SU-DHL-6 (cell line): ENCODE data around the gene SLAMF7.
"Not testable (repeated sequence)": the region's sequence is repeated elsewhere in the genome, so short reads cannot be mapped to it uniquely, and the experiment has no call there.

ENCODE experiments used
- H2AFZ ChIP-seq: fragments of 200-600 bp; sonication (generic); 2 replicates; pipeline ENCODE4 v1.6.1; 2014; ENCODE audit warnings: low read depth, mild to moderate bottlenecking, moderate library complexity, mixed read lengths, antibody characterized with exemption, low read length; ENCODE audit not compliant: severe bottlenecking
- H3F3A ChIP-seq: fragments of 200-600 bp; shearing (Covaris generic); 2 replicates; pipeline ENCODE4 v1.6.0; 2016; ENCODE audit warnings: antibody characterized with exemption, mild to moderate bottlenecking; ENCODE audit not compliant: insufficient read depth
- H3K27ac ChIP-seq: fragments of 200-600 bp; sonication (generic); 2 replicates; pipeline ENCODE4 v1.5.1; 2016; ENCODE audit warnings: low read depth, mild to moderate bottlenecking, low read length, moderate library complexity, mixed read lengths
- H3K27me3 ChIP-seq: fragments of 200-600 bp; sonication (generic), shearing (Covaris generic); 2 replicates; pipeline ENCODE4 v1.6.0; 2014; ENCODE audit warnings: mild to moderate bottlenecking, low read length
- H3K36me3 ChIP-seq: fragments of 200-600 bp; sonication (generic); 2 replicates; pipeline ENCODE4 v1.6.1; 2014; ENCODE audit warnings: mild to moderate bottlenecking, low read length, mixed read lengths
- H3K4me2 ChIP-seq: fragments of 300-600, 200-600 bp; shearing (Covaris generic), sonication (generic); 2 replicates; pipeline ENCODE4 v1.6.0; 2014; ENCODE audit warnings: low read length, low read depth, mild to moderate bottlenecking; ENCODE audit not compliant: poor library complexity, severe bottlenecking
- H3K4me3 ChIP-seq: fragments of 200-600 bp; sonication (generic); 2 replicates; pipeline ENCODE4 v1.5.1; 2014; ENCODE audit warnings: antibody characterized with exemption, low read length, mild to moderate bottlenecking, mixed read lengths; ENCODE audit not compliant: insufficient read depth, poor library complexity, severe bottlenecking
- H3K79me2 ChIP-seq: fragments of 200-600 bp; sonication (generic); 2 replicates; pipeline ENCODE4 v1.6.1; 2014; ENCODE audit warnings: mild to moderate bottlenecking, low read length, moderate library complexity; ENCODE audit not compliant: insufficient read depth
- H3K9ac ChIP-seq: fragments of 200-600 bp; sonication (generic); 2 replicates; pipeline ENCODE4 v1.7.0; 2014; ENCODE audit warnings: mild to moderate bottlenecking, low read length
- H3K9me2 ChIP-seq: fragments of 200-600 bp; sonication (generic); replicated peaks from 2 replicates; pipeline ENCODE4 v1.6.1; 2014; ENCODE audit warnings: low read length; ENCODE audit not compliant: insufficient read depth
- H3K9me3 ChIP-seq: fragments of 200-600 bp; sonication (generic); 2 replicates; pipeline ENCODE4 v1.6.1; 2014; ENCODE audit warnings: low read length, mixed read lengths; ENCODE audit not compliant: insufficient read depth
- H4K20me1 ChIP-seq: fragments of 200-600 bp; sonication (generic); 2 replicates; pipeline ENCODE4 v1.6.1; 2014; ENCODE audit warnings: low read depth, mild to moderate bottlenecking, antibody characterized with exemption, low read length, moderate library complexity, mixed read lengths
- CTCF ChIP-seq: fragments of 200-600 bp; sonication (generic); IDR thresholded peaks from one replicate; pipeline ENCODE4 v1.5.1; 2017; ENCODE audit warnings: antibody characterized with exemption, mild to moderate bottlenecking, low read length, moderate library complexity; ENCODE audit not compliant: insufficient read depth, poor library complexity, severe bottlenecking
- EZH2phosphoT487 ChIP-seq: fragments of 200-600 bp; sonication (generic), shearing (Covaris generic); conservative IDR thresholded peaks from 2 replicates; pipeline ENCODE4 v1.6.1; 2018; ENCODE audit warnings: mild to moderate bottlenecking, antibody characterized with exemption, low read length, moderate library complexity, mixed read lengths

The SLAMF7 gene

GRCh38 chr1:160739098-160739511 lies at the start of gene SLAMF7:
Gene SLAMF7 (plus strand): TSS chr1:160739247. CDS start chr1:160739302, 55 bp downstream.
- Histone ChIP-seq H3K36me3 (no peaks in the 10 kb centered on the region), H4K20me1 (no peaks in the 10 kb centered on the region), H3K4me2 (no peak within 1 kb of the TSS), H3K79me2 (no peaks in the 10 kb centered on the region), H3K9me2 (no peaks in the 10 kb centered on the region), H3K9me3 (no peaks in the 10 kb centered on the region), H3K9ac (no peak within 1 kb of the TSS), H3K4me3 (no peak within 1 kb of the TSS), H3F3A (no peaks in the 10 kb centered on the region), H2AFZ (no peak within 1 kb of the TSS), H3K27ac (no peak within 1 kb of the TSS), H3K27me3 (no peaks in the 10 kb centered on the region)
- TF ChIP-seq EZH2phosphoT487 (no peak), CTCF (no peak)

GRCh38 chr1:160692390-160692789 lies 46.7 kb upstream of the SLAMF7 start:
- H3K9ac ChIP-seq, H3K27ac ChIP-seq, H3K4me2 ChIP-seq, H3K4me3 ChIP-seq, H3K27me3 ChIP-seq, H3K9me2 ChIP-seq, H4K20me1 ChIP-seq, H3K36me3 ChIP-seq, H3K9me3 ChIP-seq, H2AFZ ChIP-seq, H3F3A ChIP-seq: not testable (repeated sequence)
- peaks cover 84% of the 10 kb centered on the region for H3K79me2 ChIP-seq
- TF ChIP-seq CTCF, result peak; percentile 9

GRCh38 chr1:160702100-160702499 lies 36.9 kb upstream of the SLAMF7 start:
- H3K9me2 ChIP-seq, result no peaks in the 10 kb centered on the region
- no peak overlapping the region for H3K9ac ChIP-seq
- peaks cover 43% of the 10 kb centered on the region; the same call in 1 of the 2 replicates for H4K20me1 ChIP-seq
- no peak overlapping the region for H2AFZ ChIP-seq
- no peaks in the 10 kb centered on the region for H3K9me3 ChIP-seq
- H3K27ac ChIP-seq, result no peak overlapping the region
- H3K36me3 ChIP-seq, result peaks cover 17% of the 10 kb centered on the region; the same call in 1 of the 2 replicates
- TF ChIP-seq CTCF (no peak), EZH2phosphoT487 (no peak)
- no peak overlapping the region for H3K4me2 ChIP-seq
- no peak overlapping the region for H3K4me3 ChIP-seq
- H3F3A ChIP-seq, result peaks cover 17% of the 10 kb centered on the region; the same call in 1 of the 2 replicates
- no peaks in the 10 kb centered on the region for H3K27me3 ChIP-seq
- peaks cover 93% of the 10 kb centered on the region for H3K79me2 ChIP-seq

- Histone ChIP-seq H3F3A (peaks cover 37% of the 10 kb centered on the region), H3K9ac (no peak overlapping the region), H3K27ac (peak overlapping the region; percentile 47), H3K9me2 (no peaks in the 10 kb centered on the region), H2AFZ (no peak overlapping the region), H3K4me3 (no peak overlapping the region), H3K4me2 (peak overlapping the region; percentile 48), H3K9me3 (no peaks in the 10 kb centered on the region), H3K36me3 (peaks cover 20% of the 10 kb centered on the region), H3K27me3 (no peaks in the 10 kb centered on the region), H4K20me1 (peaks cover 43% of the 10 kb centered on the region; the same call in 1 of the 2 replicates), H3K79me2 (peaks cover 99% of the 10 kb centered on the region)
- TF ChIP-seq CTCF, result no peak
- TF ChIP-seq EZH2phosphoT487, result no peak
These were observed 34.8 kb upstream of the SLAMF7 start for GRCh38 chr1:160704250-160704649.

GRCh38 chr1:160705212-160705621 lies 33.8 kb upstream of the SLAMF7 start:
- H3K9ac ChIP-seq, H3K4me3 ChIP-seq, H2AFZ ChIP-seq, H3K9me2 ChIP-seq, H3K9me3 ChIP-seq, H3K27me3 ChIP-seq: not testable (repeated sequence)
- peaks cover 27% of the 10 kb centered on the region for H3K36me3 ChIP-seq
- peak overlapping the region; percentile 47 for H3K27ac ChIP-seq
- peaks cover 40% of the 10 kb centered on the region; the same call in 1 of the 2 replicates for H4K20me1 ChIP-seq
- H3F3A ChIP-seq, result peaks cover 45% of the 10 kb centered on the region
- peak overlapping the region; percentile 48 for H3K4me2 ChIP-seq
- H3K79me2 ChIP-seq, result peaks cover 100% of the 10 kb centered on the region
